ENCODE measurements around the gene MBNL2.

Gene MBNL2

DNA sequence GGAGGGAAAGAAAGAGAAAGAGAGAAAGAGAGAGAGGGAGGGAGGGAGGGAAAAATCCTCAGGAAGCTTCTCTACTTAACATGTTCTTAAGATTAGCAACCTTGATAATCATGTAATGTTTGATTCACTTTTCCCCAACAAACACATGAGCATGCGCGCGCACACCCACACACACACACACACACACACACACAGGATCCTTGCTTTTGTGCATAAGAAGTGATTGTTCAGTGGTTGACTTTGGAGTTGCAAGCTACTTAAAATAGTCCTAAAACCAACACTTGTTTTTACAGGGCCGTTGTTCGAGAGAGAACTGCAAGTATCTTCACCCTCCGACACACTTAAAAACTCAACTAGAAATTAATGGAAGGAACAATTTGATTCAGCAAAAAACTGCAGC is 111.8 kb downstream of the MBNL2 start:
- no peak overlapping the region for H3K4me3 ChIP-seq (ENCODE audit: low read depth, low read length)
- TF ChIP-seq, protein P1, sequence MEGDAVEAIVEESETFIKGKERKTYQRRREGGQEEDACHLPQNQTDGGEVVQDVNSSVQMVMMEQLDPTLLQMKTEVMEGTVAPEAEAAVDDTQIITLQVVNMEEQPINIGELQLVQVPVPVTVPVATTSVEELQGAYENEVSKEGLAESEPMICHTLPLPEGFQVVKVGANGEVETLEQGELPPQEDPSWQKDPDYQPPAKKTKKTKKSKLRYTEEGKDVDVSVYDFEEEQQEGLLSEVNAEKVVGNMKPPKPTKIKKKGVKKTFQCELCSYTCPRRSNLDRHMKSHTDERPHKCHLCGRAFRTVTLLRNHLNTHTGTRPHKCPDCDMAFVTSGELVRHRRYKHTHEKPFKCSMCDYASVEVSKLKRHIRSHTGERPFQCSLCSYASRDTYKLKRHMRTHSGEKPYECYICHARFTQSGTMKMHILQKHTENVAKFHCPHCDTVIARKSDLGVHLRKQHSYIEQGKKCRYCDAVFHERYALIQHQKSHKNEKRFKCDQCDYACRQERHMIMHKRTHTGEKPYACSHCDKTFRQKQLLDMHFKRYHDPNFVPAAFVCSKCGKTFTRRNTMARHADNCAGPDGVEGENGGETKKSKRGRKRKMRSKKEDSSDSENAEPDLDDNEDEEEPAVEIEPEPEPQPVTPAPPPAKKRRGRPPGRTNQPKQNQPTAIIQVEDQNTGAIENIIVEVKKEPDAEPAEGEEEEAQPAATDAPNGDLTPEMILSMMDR (IDR thresholded peaks at IDR 0.05; ENCODE audit: low read depth, low read length), result no peak

DNA sequence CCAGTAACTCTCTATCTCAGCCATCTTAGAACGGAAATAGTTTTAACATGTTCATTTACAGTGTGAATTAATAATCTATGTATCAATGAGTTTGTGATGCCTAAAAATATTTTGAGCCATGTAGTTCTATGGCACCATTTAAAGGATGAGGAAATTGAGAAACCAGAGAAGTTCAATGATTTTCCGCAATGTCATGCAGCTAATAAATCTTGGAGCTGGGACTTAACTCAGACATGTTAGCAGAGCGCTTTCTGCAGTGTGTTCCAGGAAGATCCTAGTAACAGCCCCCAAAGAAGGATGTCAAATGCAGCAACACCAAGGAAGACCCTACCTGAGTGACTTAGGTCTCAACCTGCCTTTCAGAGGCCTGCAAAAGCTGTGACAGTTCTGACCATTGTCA is 112.6 kb downstream of the MBNL2 start:
- TF ChIP-seq, protein P1 (IDR thresholded peaks at IDR 0.05; ENCODE audit: low read depth, low read length), result no peak
- no peak overlapping the region for H3K4me3 ChIP-seq (ENCODE audit: low read depth, low read length)

DNA sequence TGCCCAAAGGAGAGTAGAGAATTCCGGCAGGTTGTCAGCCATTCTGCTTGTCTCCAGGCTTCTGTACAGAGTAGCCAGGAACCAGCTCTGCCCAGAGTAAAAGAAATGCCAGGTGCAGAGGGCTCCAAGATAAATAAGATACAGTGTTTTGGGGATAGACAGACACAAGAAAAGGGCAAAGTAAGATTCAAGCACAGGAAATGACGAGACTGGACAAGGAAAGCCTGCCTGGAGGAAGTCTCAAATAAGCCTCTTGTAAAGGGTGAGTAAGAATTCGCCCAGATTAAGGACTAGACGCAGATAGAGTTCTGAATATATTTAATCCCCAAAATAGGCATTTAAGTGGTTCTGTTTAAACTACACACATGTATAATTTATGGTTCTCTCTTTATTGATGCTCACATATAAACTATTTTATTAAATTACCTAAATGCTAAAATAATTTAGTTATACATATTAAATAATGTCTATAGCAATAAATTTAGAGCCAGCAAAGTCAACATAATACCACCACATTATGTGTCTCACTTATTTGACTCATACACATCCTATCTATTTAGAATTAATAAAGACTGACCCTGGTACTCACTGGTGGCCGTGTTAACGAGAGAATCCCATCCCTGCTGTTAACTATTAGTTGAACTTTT is 113.5 kb downstream of the MBNL2 start:
- TF ChIP-seq, protein P1 (IDR thresholded peaks at IDR 0.05; ENCODE audit: low read depth, low read length), result no peak

DNA sequence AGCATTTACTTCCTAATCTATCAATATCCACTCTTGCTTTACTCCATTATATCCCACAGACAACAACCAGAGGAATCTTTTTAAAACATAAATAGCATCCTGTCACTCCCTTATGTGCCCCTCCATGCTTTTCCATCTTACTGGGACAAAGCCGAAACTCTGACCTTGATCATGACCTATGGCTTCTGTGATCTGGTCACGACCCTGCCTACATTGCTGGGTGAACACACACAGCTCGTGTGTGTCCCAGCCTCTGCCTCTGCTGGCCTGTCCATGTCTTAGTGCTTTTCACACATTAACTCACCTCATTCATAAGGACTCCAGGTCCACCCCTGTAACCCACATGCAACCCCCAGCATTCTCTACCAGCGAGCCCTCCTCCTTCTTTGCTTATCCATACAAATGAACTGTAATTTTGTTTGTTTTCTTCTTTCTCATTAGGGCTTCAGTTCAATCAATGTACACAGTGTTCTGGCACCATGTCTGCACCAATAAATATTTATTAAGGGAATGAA is 115.9 kb downstream of the MBNL2 start:
- no peak overlapping the region for H3K4me3 ChIP-seq (ENCODE audit: low read depth, low read length)

More for the DNA sequence above, 113.5 kb downstream of the MBNL2 start:
- H3K4me3 ChIP-seq (ENCODE audit: low read depth, low read length), result no peak overlapping the region

DNA sequence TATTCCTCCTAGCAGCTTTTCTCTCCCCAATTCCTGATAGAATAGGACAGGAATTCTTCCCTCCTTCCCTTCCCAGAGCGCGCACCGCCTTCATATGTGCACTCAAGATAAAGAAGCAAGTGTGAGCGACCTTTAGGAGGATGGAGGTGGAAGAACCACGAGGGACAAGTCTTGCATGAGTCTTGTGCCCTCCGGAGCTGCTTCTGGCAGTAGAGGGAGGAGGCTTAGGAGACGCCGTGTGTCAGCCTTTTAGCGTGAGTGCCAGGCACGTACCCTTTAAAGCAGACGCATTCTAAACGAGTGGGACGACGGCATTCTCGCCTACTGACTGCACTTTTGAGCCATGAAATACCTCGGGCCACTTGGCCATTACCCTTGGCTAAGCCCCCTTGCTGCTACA is 116.4 kb downstream of the MBNL2 start:
- no peak overlapping the region for H3K4me3 ChIP-seq (ENCODE audit: low read depth, low read length)
- TF ChIP-seq, protein P1 (IDR thresholded peaks at IDR 0.05; ENCODE audit: low read depth, low read length), result no peak

More for the DNA sequence above, 115.9 kb downstream of the MBNL2 start:
- TF ChIP-seq, protein P1 (IDR thresholded peaks at IDR 0.05; ENCODE audit: low read depth, low read length), result no peak

DNA sequence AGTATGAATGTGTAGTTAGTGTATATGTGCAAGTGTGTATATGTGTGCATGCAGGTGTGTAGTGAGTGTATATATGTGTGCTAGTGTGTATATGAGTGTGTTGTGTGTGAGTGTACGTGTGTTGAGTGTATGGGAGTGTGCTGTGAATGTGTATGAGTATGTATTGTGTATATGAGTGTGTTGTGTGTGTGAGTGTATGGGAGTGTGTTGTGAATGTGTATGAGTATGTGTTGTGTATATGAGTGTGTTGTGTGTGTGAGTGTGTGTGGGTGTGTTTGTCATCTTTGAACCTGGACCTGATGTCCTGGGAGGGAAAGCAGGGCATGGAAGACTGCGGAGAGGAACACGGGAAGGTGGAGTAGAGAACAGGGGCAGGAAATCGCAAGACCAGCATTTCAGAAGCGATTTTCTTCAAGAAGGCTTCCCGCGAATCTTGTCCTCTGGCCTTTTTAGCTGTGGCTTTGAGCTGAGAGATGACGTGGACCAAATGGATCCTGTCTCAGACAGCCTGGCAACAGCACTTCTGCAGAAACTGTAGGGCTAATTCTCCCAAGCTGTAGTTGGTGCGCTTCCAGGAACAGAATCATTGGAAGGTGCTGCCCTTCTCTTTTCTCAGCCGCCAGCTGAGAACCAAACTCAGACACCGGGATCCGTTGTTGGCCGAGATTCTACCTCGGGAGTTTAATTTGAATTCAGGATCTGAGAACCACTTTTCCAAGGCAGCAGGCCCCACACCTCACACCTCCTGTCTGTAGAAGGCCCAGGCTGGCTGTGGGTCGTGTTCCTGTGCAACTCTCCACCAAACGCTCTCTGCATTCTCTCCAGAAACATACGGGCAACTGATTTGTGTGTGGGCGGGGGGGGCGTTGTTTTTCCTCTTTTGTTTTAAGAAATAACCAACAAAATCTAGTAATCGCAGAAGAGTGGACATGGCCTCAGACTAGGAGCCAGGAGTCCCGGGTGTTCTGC is 117.2 kb downstream of the MBNL2 start:
- TF ChIP-seq, protein P1 (IDR thresholded peaks at IDR 0.05; ENCODE audit: low read depth, low read length), result no peak
- peak overlapping the region; percentile 27; the same call in 1 of the 2 replicates for H3K4me3 ChIP-seq (ENCODE audit: low read depth, low read length)
